GM18511 (cell line): ENCODE data around the gene CHADL.
A peak's percentile ranks its signal among the peaks of the same experiment; 100 is the strongest.
"Not testable (repeated sequence)": the region's sequence is repeated elsewhere in the genome, so short reads cannot be mapped to it uniquely, and the experiment has no call there.

Experiments
- ATAC-seq: cut with Tn5 transposase; IDR thresholded peaks from one replicate; pipeline ENCODE4 v1.9.1; 2021; ENCODE audit warnings: mild to moderate bottlenecking, moderate library complexity; ENCODE audit not compliant: unreplicated experiment

Gene CHADL

GRCh38 chr22:41197038-41197972 lies 43.4 kb downstream of the CHADL start:
- peak; percentile 77 for ATAC-seq

DNA sequence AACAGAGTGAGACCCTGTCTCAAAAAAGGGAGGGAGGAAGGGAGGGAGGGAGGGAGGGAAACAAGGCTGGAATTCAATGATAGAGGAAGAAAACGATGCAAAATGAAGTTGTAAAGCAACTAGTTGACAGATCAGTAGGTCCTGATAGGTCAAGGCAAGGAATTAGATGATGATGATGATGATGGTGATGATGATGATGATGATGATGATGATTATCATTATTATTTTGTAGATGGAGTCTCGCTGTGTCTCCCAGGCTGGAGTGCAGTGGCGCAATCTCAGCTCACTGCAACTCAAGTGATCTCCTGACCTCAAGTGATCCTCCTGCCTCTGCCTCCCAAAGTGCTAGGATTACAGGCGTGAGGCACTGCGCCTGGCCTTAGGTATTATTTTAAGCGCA lies 46.9 kb downstream of the CHADL start:
- no peak for ATAC-seq

GRCh38 chr22:41191467-41191866 lies 49.3 kb downstream of the CHADL start:
- ATAC-seq, result no peak

DNA sequence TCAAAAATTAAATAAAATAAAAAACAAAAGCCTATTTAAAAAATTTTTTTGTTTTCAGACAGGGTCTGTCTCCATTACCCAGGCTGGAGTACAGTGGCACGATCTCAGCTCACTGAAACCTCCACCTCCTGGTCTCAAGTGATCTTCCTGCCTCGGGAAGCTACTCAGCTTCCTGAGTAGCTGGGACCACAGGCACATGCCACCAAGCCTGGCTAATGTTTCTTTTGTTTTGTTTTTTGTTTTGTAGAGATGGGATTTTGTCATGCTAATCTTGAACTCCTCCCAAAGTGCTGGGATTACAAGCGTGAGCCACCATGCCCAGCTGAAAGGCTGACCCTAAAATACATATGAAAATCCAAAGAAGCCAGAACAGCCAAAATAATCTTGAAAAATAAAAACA lies 56.1 kb downstream of the CHADL start:
- no peak for ATAC-seq

DNA sequence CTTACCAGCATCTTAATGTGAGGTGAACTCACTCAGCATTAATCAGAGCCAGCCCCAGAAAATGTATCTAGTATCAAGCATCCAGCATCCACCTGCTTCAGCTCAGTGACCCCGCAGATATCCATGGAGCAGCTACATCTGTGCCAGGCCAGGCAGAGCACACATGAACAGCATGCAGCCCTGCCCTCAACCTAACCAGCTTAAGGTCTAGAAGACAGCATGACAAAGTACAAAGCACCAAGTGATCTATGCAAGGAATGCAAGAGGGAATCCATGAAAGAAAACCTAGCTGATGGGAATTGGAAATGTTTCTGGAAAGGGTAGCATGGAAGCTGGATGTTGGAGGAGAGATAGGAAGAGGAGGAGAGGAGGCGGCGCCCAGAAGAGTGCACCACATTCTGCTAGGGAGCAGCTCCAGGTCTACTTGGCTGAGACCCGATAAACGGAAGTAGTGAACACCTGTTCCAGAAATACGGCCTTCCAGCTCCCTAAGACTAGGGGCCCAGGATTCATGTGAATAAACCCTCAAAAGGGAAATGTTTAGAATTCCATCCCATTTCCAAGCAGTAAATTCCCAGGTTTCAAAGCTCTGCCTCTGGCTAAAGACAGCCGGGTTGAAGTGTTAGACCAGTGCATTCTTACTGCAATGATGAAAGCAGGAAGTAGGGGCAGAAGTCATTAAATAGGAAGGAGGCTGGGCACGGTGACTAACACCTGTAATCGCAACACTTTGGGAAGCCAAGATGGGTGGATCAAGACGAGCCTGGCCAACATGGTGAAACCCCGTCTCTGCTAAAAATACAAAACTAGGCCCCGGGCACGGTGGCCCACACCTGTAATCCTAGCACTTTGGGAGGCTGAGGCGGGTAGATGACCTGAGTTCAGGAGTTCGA lies 59.1 kb downstream of the CHADL start:
- no peak for ATAC-seq

GRCh38 chr22:41180926-41181325 lies 59.8 kb downstream of the CHADL start:
- ATAC-seq, result no peak

- not testable (repeated sequence) for ATAC-seq
Observed at GRCh38 chr22:41180362-41180761, 60.4 kb downstream of the CHADL start.
